Karpas-422 (cell line): ENCODE data around the gene PAK3. TPM values are rescaled to one million over a fixed set of nuclear protein-coding genes. Genes with fewer than 3 reads are reported as not detected.
A peak's percentile ranks its signal among the peaks of the same experiment; 100 is the strongest.

Experiments used
- DNase-seq: peaks from one replicate; pipeline ENCODE4 v3.0.0-alpha.2; 2015
- H2AFZ ChIP-seq: fragments of 200-600 bp; sonication (generic); 2 replicates; pipeline ENCODE4 v1.6.1; 2014; ENCODE audit warnings: antibody characterized with exemption, low read length, mixed read lengths
- H3K27ac ChIP-seq: fragments of 200-600 bp; sonication (generic); 2 replicates; pipeline ENCODE4 v1.5.1; 2014; ENCODE audit warnings: mild to moderate bottlenecking, low read length, moderate library complexity
- H3K27me3 ChIP-seq: fragments of 200-600 bp; sonication (generic); 2 replicates; pipeline ENCODE4 v1.6.1; 2014; ENCODE audit warnings: low read length, mixed read lengths
- H3K36me3 ChIP-seq: fragments of 200-600 bp; sonication (generic); 2 replicates; pipeline ENCODE4 v1.6.1; 2014; ENCODE audit warnings: low read length, mixed read lengths; ENCODE audit not compliant: insufficient read depth
- H3K4me1 ChIP-seq: fragments of 200-600 bp; sonication (generic); 2 replicates; pipeline ENCODE4 v1.6.1; 2014; ENCODE audit warnings: mild to moderate bottlenecking, low read length, mixed read lengths
- H3K4me2 ChIP-seq: fragments of 200-600 bp; sonication (generic); 2 replicates; pipeline ENCODE4 v1.6.1; 2014; ENCODE audit warnings: low read length, low read depth, mild to moderate bottlenecking; ENCODE audit not compliant: poor library complexity, severe bottlenecking
- H3K4me3 ChIP-seq: fragments of 200-600 bp; sonication (generic); 2 replicates; pipeline ENCODE4 v1.5.1; 2014; ENCODE audit warnings: mild to moderate bottlenecking, antibody characterized with exemption, low read length, mixed read lengths
- H3K79me2 ChIP-seq: fragments of 200-600 bp; sonication (generic); 2 replicates; pipeline ENCODE4 v1.6.1; 2014; ENCODE audit warnings: mild to moderate bottlenecking, low read length, mixed read lengths
- H3K9ac ChIP-seq: fragments of 200-600 bp; sonication (generic); 2 replicates; pipeline ENCODE4 v1.6.0; 2014; ENCODE audit warnings: low read length
- H3K9me2 ChIP-seq: fragments of 200-600 bp; sonication (generic), shearing (Covaris generic); replicated peaks from 2 replicates; pipeline ENCODE4 v1.6.0; 2014; ENCODE audit warnings: mild to moderate bottlenecking, low read length, moderate library complexity; ENCODE audit not compliant: insufficient read depth
- H3K9me3 ChIP-seq: fragments of 300-700, 200-600 bp; sonication (generic); 2 replicates; pipeline ENCODE4 v1.6.1; 2014; ENCODE audit warnings: low read length, mixed read lengths
- H4K20me1 ChIP-seq: fragments of 200-600 bp; sonication (generic); 2 replicates; pipeline ENCODE4 v1.6.1; 2014; ENCODE audit warnings: mild to moderate bottlenecking, antibody characterized with exemption, low read length, low read depth; ENCODE audit not compliant: insufficient read depth
- total RNA-seq: library from RNA; depleted of rRNA; stranded (reverse); fragments of >200 nt; shearing (Covaris generic); gene quantifications from 2 replicates; pipeline ENCODE4 v1.2.3, GENCODE V29; 2014; ENCODE audit warnings: low replicate concordance

PAK3 gene
- total RNA-seq, 1 experiment from 2014 or later = not detected

- Histone ChIP-seq H3K4me1 (no peaks in the 10 kb centered on the region), H3K27ac (no peak overlapping the region), H3K36me3 (no peaks in the 10 kb centered on the region), H3K9ac (no peak overlapping the region), H3K9me3 (no peaks in the 10 kb centered on the region), H3K79me2 (no peaks in the 10 kb centered on the region), H3K27me3 (no peaks in the 10 kb centered on the region), H3K9me2 (no peaks in the 10 kb centered on the region), H3K4me2 (no peak overlapping the region), H4K20me1 (no peaks in the 10 kb centered on the region), H2AFZ (no peak overlapping the region), H3K4me3 (no peak overlapping the region)
- no peak for DNase-seq
Observed at GRCh38 chrX:111181951-111182350, 86.0 kb downstream of the PAK3 start.

GRCh38 chrX:111182997-111183396 lies 87.0 kb downstream of the PAK3 start:
- no peak overlapping the region for H3K27ac ChIP-seq
- H2AFZ ChIP-seq = no peak overlapping the region
- no peaks in the 10 kb centered on the region for H3K4me1 ChIP-seq
- H3K4me2 ChIP-seq = no peak overlapping the region
- DNase-seq = no peak
- no peaks in the 10 kb centered on the region for H3K36me3 ChIP-seq
- no peaks in the 10 kb centered on the region for H4K20me1 ChIP-seq
- no peaks in the 10 kb centered on the region for H3K79me2 ChIP-seq
- no peaks in the 10 kb centered on the region for H3K9me2 ChIP-seq
- no peaks in the 10 kb centered on the region for H3K27me3 ChIP-seq
- no peaks in the 10 kb centered on the region for H3K9me3 ChIP-seq
- no peak overlapping the region for H3K9ac ChIP-seq
- no peak overlapping the region for H3K4me3 ChIP-seq

GRCh38 chrX:111191598-111191997 lies 95.6 kb downstream of the PAK3 start:
- H4K20me1 ChIP-seq = no peaks in the 10 kb centered on the region
- no peak overlapping the region for H3K27ac ChIP-seq
- DNase-seq = no peak
- H3K4me3 ChIP-seq = no peak overlapping the region
- no peaks in the 10 kb centered on the region for H3K4me1 ChIP-seq
- no peaks in the 10 kb centered on the region for H3K9me2 ChIP-seq
- no peak overlapping the region for H3K4me2 ChIP-seq
- H3K79me2 ChIP-seq = no peaks in the 10 kb centered on the region
- no peak overlapping the region for H2AFZ ChIP-seq
- no peaks in the 10 kb centered on the region for H3K9me3 ChIP-seq
- H3K27me3 ChIP-seq = no peaks in the 10 kb centered on the region
- H3K36me3 ChIP-seq = no peaks in the 10 kb centered on the region
- H3K9ac ChIP-seq = no peak overlapping the region

GRCh38 chrX:111199505-111199904 lies 103.5 kb downstream of the PAK3 start:
- Histone ChIP-seq H3K79me2 (no peaks in the 10 kb centered on the region), H3K9me3 (no peaks in the 10 kb centered on the region), H3K27me3 (no peaks in the 10 kb centered on the region), H2AFZ (no peak overlapping the region), H4K20me1 (no peaks in the 10 kb centered on the region), H3K4me3 (no peak overlapping the region), H3K27ac (no peak overlapping the region), H3K9ac (no peak overlapping the region), H3K36me3 (no peaks in the 10 kb centered on the region), H3K4me2 (no peak overlapping the region), H3K9me2 (no peaks in the 10 kb centered on the region), H3K4me1 (no peaks in the 10 kb centered on the region)
- DNase-seq = no peak

- Histone ChIP-seq H2AFZ (no peak overlapping the region), H3K4me3 (no peak overlapping the region), H3K4me1 (no peaks in the 10 kb centered on the region), H3K79me2 (no peaks in the 10 kb centered on the region), H3K9me3 (no peaks in the 10 kb centered on the region), H4K20me1 (no peaks in the 10 kb centered on the region), H3K9ac (no peak overlapping the region), H3K27ac (no peak overlapping the region), H3K27me3 (no peaks in the 10 kb centered on the region), H3K4me2 (no peak overlapping the region), H3K36me3 (no peaks in the 10 kb centered on the region), H3K9me2 (no peaks in the 10 kb centered on the region)
- no peak for DNase-seq
Observed at GRCh38 chrX:111200327-111200726, 104.3 kb downstream of the PAK3 start.

GRCh38 chrX:111207851-111208250 lies 111.9 kb downstream of the PAK3 start:
- DNase-seq = no peak
- Histone ChIP-seq H3K27me3 (no peaks in the 10 kb centered on the region), H3K27ac (no peak overlapping the region), H3K9me3 (no peaks in the 10 kb centered on the region), H4K20me1 (no peaks in the 10 kb centered on the region), H3K36me3 (no peaks in the 10 kb centered on the region), H3K4me1 (no peaks in the 10 kb centered on the region), H3K4me3 (no peak overlapping the region), H3K4me2 (no peak overlapping the region), H3K79me2 (no peaks in the 10 kb centered on the region), H2AFZ (no peak overlapping the region), H3K9me2 (no peaks in the 10 kb centered on the region), H3K9ac (no peak overlapping the region)

- Histone ChIP-seq H3K4me1 (no peaks in the 10 kb centered on the region), H2AFZ (no peak overlapping the region), H3K9me3 (no peaks in the 10 kb centered on the region)
Observed at GRCh38 chrX:111216293-111216801, 120.4 kb downstream of the PAK3 start.

GRCh38 chrX:111244235-111244750 lies 148.3 kb downstream of the PAK3 start:
- H3K27me3 ChIP-seq = no peaks in the 10 kb centered on the region
- H3K27ac ChIP-seq = no peak overlapping the region
- no peak overlapping the region for H3K4me3 ChIP-seq
- H2AFZ ChIP-seq = no peak overlapping the region
- H3K9me3 ChIP-seq = no peaks in the 10 kb centered on the region
- no peaks in the 10 kb centered on the region for H3K9me2 ChIP-seq
- no peak overlapping the region for H3K9ac ChIP-seq
- no peaks in the 10 kb centered on the region for H3K36me3 ChIP-seq
- peak; percentile 62 for DNase-seq
- no peaks in the 10 kb centered on the region for H3K4me1 ChIP-seq
- H3K4me2 ChIP-seq = no peak overlapping the region
- H4K20me1 ChIP-seq = no peaks in the 10 kb centered on the region
- H3K79me2 ChIP-seq = no peaks in the 10 kb centered on the region

More at GRCh38 chrX:111216293-111216801, 120.4 kb downstream of the PAK3 start:
- no peaks in the 10 kb centered on the region for H4K20me1 ChIP-seq
- no peaks in the 10 kb centered on the region for H3K36me3 ChIP-seq
- H3K9ac ChIP-seq = no peak overlapping the region
- no peak overlapping the region for H3K27ac ChIP-seq
- H3K4me2 ChIP-seq = no peak overlapping the region
- H3K27me3 ChIP-seq = no peaks in the 10 kb centered on the region
- H3K9me2 ChIP-seq = no peaks in the 10 kb centered on the region
- no peak for DNase-seq
- H3K79me2 ChIP-seq = no peaks in the 10 kb centered on the region
- no peak overlapping the region for H3K4me3 ChIP-seq
